Stimulated activated CD8-positive, alpha-beta memory T cell treated with anti-CD3 and anti-CD28 coated beads, Interleukin-7, amount 100 ng/mL, for 1 hour (primary cell): ENCODE results near the gene PCA3.
"Not testable (repeated sequence)": the region's sequence is repeated elsewhere in the genome, so short reads cannot be mapped to it uniquely, and the experiment has no call there.

Experiments used
- DNase-seq, 2 donors: peaks; one replicate each; pipeline ENCODE4 v3.0.0-alpha.2; 2020; ENCODE audit warnings: low read depth in 2 of 2

PCA3 gene

DNA sequence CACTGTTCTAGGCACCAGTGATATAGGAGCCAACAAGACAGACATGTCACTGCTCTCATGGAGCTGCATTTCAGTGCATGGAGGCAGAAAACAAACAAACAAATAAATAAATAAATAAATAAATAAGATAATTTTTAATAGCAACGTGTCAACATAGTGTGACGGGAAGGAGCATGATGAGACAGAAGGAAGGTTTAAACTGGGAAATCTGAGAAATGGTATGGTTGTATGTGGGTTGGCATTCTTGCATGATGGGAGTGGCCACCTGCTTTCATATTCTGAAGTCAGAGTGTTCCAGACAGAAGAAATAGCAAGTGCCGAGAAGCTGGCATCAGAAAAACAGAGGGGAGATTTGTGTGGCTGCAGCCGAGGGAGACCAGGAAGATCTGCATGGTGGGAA lies at the start of gene PCA3:
TSS of gene PCA3 (plus strand) at position 301 of the 400 bp plus-strand sequence.
- DNase-seq: no peak

DNA sequence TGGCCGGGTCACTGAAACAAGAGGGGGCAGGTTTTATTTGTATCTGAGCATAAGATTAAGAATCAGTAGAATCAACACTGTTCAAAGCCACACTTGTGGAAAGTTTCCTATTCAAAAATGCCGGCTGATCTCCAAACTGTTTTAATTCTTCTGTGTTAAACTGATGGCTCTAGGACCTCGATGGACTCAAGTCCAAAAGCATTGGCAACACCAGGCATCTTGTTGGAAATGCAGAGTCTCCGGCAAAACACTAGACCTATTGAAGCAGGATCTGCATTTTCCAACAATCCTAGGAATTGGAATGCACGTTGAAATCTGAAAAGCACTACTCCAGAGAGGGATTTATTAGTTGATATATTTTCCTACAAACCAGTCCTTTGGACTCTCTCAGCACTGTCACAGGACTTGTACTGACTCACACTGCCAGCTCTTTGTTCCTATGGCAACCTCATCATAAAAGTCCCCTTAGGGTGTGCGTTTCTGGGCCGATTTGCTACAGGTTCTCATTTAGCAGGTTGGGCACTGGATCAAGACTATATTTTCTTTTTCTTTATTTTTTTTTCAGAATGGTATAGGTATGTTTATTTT lies 48.1 kb upstream of the PCA3 start:
- DNase-seq: no peak

DNA sequence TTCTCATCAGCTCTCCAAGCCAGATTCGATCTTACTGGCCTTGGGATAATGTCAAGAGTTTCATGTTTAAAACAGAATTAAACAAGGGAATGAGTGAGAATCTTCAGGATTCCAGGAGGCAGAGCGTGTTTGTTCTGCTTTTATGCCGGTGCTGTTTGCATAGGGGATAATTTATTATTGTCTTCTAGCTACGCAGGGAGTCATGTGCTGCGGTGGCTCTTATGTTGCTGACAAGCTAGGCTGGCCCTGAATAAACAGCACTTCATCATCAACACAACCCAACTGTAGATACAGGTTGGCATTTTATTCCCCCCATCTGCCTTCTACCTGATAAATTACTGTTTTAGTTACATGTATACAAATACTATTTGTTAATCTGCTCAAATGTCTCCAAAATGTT lies 47.1 kb upstream of the PCA3 start:
- DNase-seq: no peak

DNA sequence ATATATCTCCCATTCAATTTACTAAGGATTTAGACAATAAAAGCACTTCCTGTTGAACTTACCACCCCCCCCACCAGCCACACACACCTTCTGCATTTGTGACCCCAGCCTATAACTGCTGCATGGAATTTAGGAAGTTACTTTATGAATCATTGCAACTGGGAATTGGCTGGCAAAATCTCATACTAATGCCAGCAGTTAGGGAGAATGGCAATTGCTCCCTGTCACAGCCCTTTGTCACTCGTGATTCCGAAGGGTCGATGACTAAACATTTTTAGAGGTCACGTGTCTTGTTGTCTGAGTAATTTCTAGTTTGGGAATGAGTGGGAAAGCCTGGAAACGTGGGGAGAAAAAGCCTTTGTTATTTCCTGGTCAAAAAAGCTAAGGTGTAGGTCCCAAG lies 46.6 kb upstream of the PCA3 start:
- DNase-seq: no peak

DNA sequence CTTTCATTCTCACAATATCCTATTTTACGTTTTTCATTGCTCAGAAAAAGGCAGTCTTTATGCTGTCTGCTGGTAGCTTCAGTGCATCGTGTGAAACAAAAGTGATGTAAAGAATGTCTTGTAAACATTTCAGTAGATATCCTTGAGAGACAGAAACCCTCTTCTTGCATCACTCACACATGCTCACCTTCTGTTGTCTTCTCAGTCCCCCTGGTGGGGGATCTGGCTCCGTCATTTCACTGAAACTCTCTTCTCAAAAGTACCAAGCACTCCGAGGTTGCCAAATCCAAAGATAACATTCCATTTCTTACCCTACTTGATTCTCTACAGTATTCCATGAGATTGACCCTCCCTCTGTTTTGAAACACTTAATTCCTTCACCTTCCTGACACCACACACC lies 46.1 kb upstream of the PCA3 start:
- DNase-seq: no peak

DNA sequence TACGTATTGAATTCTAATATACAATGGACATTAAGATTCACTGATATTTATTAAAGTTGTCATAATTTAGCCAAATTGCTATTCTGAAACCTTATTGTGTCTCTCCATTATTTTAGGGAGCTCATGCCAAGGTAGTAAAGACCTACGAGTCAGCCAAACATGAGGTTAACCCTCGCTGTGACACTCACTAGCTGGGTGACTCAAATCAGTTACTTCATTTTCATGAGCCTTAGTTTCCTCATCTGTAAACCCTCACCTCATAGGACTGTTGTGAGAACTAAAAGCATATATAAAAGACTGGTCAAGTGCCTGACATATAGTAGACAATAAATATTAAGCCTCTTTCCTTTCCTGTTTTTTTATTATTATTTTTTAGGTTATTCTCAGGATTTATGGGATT lies 44.0 kb upstream of the PCA3 start:
- no peak for DNase-seq

DNA sequence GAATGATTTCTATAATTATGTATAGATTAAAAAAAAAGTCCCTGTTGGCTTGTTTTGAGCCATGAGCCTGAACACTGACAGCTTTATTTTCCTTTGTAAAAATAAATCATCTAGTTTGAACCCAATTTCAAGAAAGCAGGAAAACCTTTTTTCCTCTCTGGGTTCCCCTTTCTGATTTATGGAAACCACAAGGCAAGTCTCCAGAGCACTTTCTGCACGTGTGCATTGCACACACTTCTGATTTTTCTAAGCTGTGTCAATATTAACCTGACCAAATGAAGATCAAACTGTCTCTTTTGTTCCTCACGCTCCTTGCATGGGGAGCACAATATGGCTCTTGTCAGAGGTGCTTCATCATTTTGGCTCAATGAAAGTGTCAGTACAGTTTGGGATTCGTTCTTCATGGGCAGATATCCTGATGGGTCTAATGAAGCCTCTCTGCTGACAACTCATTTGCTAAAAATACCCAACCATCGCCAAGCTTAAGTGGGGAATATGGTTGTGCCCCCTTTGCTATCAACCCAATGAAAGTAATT lies 39.2 kb upstream of the PCA3 start:
- no peak for DNase-seq

DNA sequence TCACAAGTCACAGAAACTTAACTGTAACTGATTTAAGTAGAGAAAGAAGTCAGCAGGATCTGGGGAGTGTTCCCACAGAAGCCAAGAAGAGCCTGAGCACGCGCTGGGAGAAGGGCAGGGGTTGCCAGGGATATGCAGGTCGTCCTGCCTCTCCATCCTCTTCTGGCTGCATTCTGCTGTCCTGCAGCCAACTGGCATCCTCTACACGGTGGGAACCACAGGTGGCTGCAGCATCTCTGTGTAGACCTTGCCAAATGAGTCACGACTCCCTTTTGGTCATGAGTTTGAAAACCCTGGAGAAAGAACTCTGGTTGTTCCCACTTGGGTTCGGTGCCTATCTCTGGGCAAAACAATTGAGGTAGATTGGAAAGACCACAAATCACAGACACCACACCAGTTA lies 38.4 kb upstream of the PCA3 start:
- DNase-seq: no peak

DNA sequence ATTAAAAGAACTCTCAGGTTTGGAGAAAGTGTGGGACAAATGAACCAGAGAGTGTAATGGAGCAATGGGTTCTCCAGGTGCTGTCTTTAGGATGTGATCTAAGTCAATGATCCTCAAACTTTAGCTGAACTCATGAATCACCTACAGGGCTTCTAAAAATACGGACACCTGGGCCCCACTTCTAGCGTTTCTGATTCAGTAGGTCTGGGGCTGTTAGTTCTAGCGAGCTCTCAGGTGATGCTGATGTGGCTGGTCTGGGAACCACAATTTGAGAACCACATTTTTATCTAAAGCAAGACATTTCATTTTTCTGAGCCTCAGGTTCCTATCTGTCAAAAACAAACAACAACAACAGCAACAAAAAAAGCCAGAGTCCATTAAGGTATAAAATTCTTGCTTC lies 35.1 kb upstream of the PCA3 start:
- DNase-seq: no peak

DNA sequence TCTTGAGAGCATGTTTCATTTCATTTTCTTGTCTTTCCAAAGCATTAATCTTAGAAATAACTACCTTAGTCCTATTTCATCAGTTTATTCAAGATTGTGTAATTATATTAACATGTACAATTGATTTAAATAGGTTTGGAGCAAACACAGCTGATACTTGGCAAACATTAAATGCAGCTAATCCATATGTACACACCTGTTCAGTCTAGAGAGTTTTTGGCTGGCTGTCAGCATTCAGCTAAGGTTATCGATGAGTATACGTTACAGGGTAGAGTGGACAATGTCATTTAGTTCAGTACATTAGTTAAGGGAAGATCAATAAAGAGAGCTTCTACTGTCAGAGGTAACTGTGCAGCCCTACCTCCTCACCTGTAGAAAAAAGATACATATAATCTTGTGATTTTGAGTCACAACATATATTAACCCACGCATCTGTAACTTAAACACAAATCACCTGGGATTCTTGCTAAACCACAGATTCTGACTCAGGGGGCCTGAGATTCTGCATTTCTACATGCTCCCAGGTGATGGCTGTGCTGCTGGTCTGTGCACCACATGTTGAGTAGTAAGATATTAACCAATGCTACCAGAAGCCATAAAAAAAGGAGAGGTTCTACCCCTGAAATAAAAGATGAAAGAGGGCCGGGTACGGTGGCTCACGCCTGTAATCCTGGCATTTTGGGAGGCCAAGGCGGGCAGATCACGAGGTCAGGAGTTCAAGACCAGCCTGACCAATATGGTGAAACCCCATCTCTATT lies 34.1 kb upstream of the PCA3 start:
- DNase-seq: no peak

DNA sequence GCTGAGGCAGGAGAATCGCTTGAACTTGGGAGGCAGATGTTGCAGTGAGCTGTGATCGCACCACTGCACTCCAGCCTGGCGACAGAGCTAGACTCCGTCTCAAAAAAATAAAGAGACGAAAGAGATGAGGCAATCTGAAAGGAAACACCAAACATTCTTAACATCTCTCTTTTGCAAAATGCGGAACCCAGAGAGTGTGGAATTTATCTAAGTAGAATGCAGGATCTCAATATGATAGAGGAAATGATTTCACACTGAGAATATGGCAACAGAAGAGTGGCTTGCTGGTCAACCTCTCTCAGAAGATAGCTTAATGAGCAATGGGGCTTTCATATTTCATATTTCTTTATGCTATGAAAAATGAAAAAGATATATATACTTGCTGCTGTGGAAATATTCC lies 33.4 kb upstream of the PCA3 start:
- no peak for DNase-seq

DNA sequence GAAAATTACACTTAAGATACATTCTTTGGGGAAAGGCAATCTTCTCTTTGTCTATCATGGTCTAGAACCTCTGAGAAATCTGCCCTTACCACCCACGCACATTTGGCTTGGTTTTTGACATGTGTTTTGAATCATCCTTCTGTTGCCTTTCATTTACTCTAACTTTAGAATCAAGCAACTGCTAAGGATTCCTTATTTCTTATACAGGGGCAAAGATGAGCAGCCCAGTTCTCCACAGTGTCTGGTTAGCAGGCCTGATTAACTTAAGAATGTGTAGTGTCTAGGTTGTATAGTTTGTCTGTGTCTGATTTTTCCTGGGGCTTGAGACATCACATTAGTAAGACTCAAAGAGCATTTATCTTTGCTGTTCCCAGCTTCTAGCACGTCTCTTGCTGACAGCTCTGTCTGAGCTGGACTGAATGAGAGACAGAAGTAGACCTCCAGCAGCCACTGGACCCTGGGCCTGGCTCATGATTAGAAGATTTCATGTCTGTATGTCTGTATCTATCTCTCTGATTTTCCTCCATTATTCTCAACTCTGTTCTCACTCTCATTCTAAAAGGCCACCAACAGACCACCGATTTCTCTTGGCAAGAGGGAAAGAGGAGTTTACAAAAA lies 31.8 kb upstream of the PCA3 start:
- DNase-seq: no peak

DNA sequence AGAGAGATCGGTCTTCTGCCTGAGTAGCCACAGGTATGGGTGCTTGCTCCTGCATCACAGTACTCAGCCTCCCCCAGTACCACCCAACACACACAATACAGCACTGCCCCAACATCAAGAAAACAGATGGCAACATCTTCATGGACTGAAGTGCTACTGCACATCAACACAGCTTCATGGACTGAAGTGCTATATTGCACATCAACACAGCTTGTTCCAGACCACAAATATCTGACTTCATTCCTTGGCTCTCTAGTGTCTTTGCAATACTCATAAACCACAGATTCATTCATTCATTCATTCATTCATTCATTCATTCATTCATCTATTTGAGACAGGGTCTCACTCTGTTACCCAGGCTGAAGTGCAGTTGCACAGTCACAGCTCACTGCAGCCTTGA lies 31.1 kb upstream of the PCA3 start:
- DNase-seq: no peak

DNA sequence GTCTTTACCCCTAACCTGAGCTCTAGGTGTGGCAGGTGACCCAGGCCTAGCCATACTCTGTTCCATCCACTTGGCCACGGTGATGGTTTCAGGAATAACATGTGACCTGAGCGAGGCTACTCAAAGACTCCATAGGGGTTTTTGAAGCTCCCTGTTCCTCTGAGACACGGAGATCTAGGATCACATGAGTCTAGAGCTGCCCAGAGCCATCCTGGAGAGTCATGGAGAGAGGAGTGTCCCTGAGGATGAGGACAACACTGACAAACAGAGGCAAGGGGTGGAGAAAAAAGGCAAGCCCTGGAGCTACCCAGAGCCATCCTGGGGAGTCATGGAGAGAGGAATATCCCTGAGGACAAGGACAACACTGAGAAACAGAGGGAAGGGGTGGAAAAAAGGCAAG lies 29.5 kb upstream of the PCA3 start:
- no peak for DNase-seq

DNA sequence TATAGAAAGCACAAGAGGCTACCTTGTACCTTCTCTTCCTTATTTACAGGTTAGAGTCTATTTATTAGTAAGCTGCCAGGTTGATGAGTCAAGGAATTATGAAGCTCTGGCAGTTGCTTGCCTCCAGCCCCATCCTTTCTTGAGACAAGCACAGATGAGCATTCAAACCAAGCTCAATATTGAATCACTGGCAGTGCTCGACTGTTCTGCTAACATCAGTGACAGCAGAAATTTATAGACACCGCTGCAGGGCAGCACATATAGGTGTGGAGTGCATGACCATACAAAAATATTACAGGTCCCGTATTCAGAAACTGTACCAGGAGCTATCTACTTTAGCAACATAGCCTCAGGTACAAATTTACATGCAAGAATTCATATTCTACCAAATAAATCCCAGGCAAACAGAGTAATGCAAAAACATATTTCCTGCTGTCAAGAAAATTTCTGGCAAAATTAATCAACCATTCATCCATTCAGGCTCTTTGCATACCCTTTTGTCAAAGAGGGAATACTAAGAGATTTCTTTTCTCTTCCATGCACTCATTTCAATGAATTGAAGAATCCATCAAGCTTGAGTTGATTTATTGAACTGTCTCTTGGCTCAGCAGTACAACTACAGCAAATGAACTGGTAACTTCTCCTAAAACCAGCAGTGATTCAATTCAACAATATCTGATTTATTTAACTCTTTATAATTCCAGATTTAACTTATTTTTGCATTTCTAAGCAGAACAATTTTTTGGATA lies 26.9 kb upstream of the PCA3 start:
- DNase-seq: no peak

DNA sequence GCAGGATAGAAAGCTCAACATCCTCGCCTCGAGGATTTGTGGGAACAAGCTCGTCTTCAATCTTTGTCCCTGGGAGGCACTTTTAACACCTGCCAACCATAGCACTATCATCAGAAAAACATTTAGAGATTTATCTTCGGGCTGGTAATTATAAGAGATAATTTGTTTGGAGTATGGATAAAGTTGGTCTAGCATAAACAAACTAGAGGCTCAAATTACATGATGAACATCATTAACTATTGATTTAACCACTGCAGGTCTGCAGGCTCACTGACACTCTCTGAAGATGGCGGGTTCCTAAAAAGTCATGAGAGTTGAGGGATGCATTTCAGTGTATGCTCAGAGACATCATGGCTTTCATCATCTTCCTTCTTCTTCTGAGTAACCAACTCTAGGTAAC lies 25.8 kb upstream of the PCA3 start:
- DNase-seq: no peak

DNA sequence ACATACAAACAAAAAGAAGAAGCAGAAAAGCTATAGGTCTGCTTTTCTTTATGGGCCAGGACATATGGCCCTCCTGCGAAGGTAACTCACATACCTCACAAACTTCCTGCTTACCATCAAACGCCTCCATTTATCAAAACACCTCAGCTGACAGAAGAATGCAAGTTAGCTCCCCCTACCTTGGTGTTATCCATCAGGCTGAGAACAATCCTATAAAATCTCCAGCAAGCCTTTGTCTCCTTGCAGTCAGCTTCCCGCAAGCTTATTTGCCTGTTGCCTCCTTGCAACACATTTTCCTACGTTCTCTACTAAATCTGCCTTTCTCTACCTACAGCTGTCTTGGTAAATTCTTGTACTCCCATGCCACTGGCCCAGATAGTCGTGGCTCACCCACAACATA lies 22.7 kb upstream of the PCA3 start:
- no peak for DNase-seq

DNA sequence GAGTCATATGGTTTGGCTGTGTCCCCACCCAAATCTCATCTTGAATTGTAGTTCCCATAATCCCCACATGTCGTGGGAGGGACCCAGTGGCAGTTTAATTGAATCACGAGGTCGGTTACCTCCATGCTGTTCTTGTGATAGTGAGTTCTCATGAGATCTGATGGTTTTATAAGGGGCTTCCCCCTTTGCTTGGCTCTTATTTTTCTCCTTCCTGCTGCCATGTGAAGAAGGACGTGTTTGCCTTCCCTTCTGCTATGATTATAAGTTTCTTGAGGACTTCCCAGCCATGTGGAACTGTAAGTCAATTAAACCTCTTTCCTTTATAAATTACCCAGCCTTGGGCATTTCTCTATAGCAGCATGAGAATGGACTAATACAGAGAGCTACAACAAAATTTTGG lies 21.3 kb upstream of the PCA3 start:
- not testable (repeated sequence) for DNase-seq

DNA sequence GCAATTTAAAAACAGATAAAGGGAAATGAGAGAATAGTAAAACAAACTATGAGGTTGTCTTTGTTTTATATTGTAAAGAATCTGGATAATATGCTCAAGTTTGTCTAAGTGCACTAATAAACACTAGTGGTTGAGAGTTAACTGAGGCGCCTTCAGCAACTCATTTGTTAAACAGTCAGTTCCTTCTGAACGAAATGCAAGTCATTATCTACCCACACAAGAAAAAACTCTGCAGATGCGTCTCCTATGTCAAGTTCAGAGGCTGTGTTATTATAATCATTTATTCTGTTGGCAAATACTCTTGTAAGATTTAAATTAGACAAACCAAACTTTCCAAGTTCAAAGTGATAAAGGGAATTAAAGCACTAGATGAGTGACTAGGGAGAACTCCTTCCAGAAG lies 20.3 kb upstream of the PCA3 start:
- DNase-seq: no peak

DNA sequence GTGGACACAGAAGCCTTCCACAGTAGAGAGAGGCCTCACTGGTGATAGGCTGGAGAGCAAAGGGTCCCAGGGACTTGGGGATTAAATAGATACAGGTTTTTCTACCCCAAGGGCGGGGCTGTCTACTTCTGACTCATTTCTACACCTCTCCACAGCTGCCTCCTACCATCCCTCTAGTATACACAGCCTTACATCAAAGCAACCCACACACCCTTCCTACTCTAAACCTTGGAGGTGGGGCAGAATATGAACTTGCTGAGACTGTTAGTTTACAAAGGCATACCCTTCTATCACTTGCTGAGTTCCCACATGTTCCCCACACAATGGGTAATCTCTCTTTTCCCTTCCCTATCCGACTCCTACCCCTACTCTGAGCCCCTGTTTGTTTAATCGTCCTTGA lies 19.9 kb upstream of the PCA3 start:
- DNase-seq: no peak

DNA sequence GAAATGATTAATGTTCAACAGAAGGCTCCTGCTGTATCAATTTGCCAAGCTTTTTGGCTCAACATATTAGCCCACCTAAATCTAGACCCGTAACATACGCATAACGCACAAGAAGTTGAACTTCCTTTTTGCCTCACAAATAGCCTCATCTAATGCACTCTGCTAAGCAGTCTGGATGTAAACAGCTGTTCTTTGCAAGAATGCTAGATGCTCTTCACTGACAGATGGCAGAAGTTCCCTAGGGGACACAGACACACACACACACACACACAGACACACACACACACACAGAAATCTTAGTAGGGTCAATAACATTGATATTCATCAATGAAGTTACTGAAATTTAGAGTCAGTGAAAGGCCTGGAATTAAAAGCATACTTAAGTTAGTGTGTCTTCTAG lies 13.2 kb upstream of the PCA3 start:
- DNase-seq: no peak

DNA sequence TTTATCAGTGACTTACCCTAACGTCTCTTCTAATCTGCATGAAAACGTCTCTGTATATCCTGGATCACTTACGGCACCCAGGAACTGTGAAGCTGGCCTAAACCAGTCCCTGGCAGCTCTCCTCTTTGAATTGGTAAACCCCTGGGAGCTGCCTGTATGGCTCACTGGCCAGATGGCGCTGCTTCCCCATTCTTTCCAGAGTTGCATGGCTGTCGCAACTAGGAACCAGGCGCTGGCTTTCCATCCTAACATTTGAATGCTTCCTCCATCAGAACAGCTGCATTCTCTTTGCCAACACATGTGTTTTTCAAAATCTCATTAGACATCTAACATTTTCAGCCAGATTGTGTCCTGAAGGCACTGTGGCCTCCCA lies 8.0 kb upstream of the PCA3 start:
- DNase-seq: no peak
